Measurements from ENCODE around the gene USP11. TPM values are rescaled to one million over a fixed set of nuclear protein-coding genes. Genes with fewer than 3 reads are reported as not detected.

Gene USP11
- total and polyA plus RNA-seq, 2 of the 8 experiments (the other 6 are each of a cell fraction or from before 2014, with no cell fraction given): 40.9 to 84.0 TPM

Small RNA genes within 50 kb of the gene (small RNA-seq; reads per million reads assigned to genes)
- not detected for gene RN7SL785P (ENCODE audit: insufficient read depth)

Other genes starting within 250 kb of the USP11 start
- 3.1 and 4.0 TPM in 2 replicates for gene RGN, start 154.6 kb upstream of the USP11 start, total RNA-seq (2021; fragmentation: NEBNext Ultra II Directional; extraction: Animal tissue kit (Norgen Biotek cat#: 25700))
- 0.32 and 0.35 TPM in 2 replicates for gene RGN, start 154.6 kb upstream of the USP11 start, polyA plus RNA-seq (2011; rRNA removed)
- 120 and 127 TPM in 2 replicates for gene NDUFB11, start 88.3 kb upstream of the USP11 start, total RNA-seq (2021; fragmentation: NEBNext Ultra II Directional; extraction: Animal tissue kit (Norgen Biotek cat#: 25700))
- 131 and 178 TPM in 2 replicates for gene NDUFB11, start 88.3 kb upstream of the USP11 start, polyA plus RNA-seq (2011; rRNA removed)
- gene RBM10, start 87.8 kb upstream of the USP11 start, total RNA-seq (2021; fragmentation: NEBNext Ultra II Directional; extraction: Animal tissue kit (Norgen Biotek cat#: 25700)): 64.0 and 69.8 TPM in 2 replicates
- gene RBM10, start 87.8 kb upstream of the USP11 start, polyA plus RNA-seq (2011; rRNA removed): 35.7 and 60.8 TPM in 2 replicates
- 313 and 325 TPM in 2 replicates for gene UBA1, start 39.2 kb upstream of the USP11 start, total RNA-seq (2021; fragmentation: NEBNext Ultra II Directional; extraction: Animal tissue kit (Norgen Biotek cat#: 25700))
- gene UBA1, start 39.2 kb upstream of the USP11 start, polyA plus RNA-seq (2011; rRNA removed): 458 and 562 TPM in 2 replicates
- 117 and 124 TPM in 2 replicates for gene CDK16, start 14.3 kb upstream of the USP11 start, total RNA-seq (2021; fragmentation: NEBNext Ultra II Directional; extraction: Animal tissue kit (Norgen Biotek cat#: 25700))
- 204 and 226 TPM in 2 replicates for gene CDK16, start 14.3 kb upstream of the USP11 start, polyA plus RNA-seq (2011; rRNA removed)
- 2.0 and 2.2 TPM in 2 replicates for gene ZNF157, start 137.6 kb downstream of the USP11 start, total RNA-seq (2021; fragmentation: NEBNext Ultra II Directional; extraction: Animal tissue kit (Norgen Biotek cat#: 25700))
- gene ZNF157, start 137.6 kb downstream of the USP11 start, polyA plus RNA-seq (2011; rRNA removed): 0.47 and 0.67 TPM in 2 replicates

All from H1 (cell line).